GM12878 (cell line): ENCODE data around the gene MLF1. TPM values are rescaled to one million over a fixed set of nuclear protein-coding genes. Genes with fewer than 3 reads are reported as not detected.

Source experiments
- ATAC-seq: fragments of 200-7000 bp; cut with Tn5 transposase; 3 replicates; pipeline ENCODE4 v1.9.1; 2020; ENCODE audit warnings: mild to moderate bottlenecking, moderate library complexity
- BruUV-seq: library from RNA; stranded (reverse); fragments of 400-500 nt; replicated peaks from 2 replicates; lab custom pipeline; 2021; lab: Mats Ljungman, UMichigan
- CTCF ChIA-PET: fragments of 300-600 bp; sonication (Branson Sonifier 250); formaldehyde crosslinking; extraction: SDS; loops from one replicate; lab custom pipeline; 2021; ENCODE audit warnings: inconsistent platforms; lab: Yijun Ruan, JAX
- POLR2A ChIA-PET: fragments of 350-600 bp; formaldehyde crosslinking; extraction: SDS; loops from one replicate; lab custom pipeline; 2021; ENCODE audit warnings: inconsistent platforms; lab: Charles Lee
- RAD21 ChIA-PET: fragments of 300-600 bp; sonication (Branson Sonifier 250); formaldehyde crosslinking; loops from one replicate; lab custom pipeline; 2023; ENCODE audit warnings: antibody characterized with exemption; ENCODE audit not compliant: unreplicated experiment; lab: Charles Lee
- SMC1A ChIA-PET: fragments of 300-600 bp; sonication (Branson Sonifier 250); formaldehyde crosslinking; loops from one replicate; lab custom pipeline; 2023; ENCODE audit not compliant: unreplicated experiment, uncharacterized antibody; lab: Charles Lee
- DNase-seq: peaks from one replicate; pipeline ENCODE4 v3.0.0-alpha.2; 2011; ENCODE audit warnings: low read depth, low spot score
- FAIRE-seq: peaks from 3 replicates; lab custom pipeline; 2011; peaks lifted over from hg19 to GRCh38; lab: Jason Lieb, UNC
- H2AFZ ChIP-seq: 2 replicates; pipeline ENCODE4 v1.6.0; 2011; ENCODE audit warnings: low read depth, low read length, control low read depth; ENCODE audit not compliant: control insufficient read depth
- H3K27ac ChIP-seq: 2 replicates; pipeline ENCODE4 v1.5.1; 2011; ENCODE audit warnings: control low read depth; ENCODE audit not compliant: control insufficient read depth, insufficient read depth
- H3K27me3 ChIP-seq, 2 experiments: replicated peaks in 1 of 2; 2 replicates each; pipeline versions ENCODE4 v1.6.0 to v1.6.1; 2011; ENCODE audit warnings: low read length in 1 of 2; ENCODE audit not compliant: control insufficient read depth in 2 of 2, insufficient read depth in 2 of 2
- H3K36me3 ChIP-seq, 2 experiments: 2 replicates each; pipeline ENCODE4 v1.5.1; 2011; ENCODE audit warnings: low read length in 1 of 2; ENCODE audit not compliant: control insufficient read depth in 2 of 2, insufficient read depth in 2 of 2
- H3K4me1 ChIP-seq: 2 replicates; pipeline ENCODE4 v1.6.1; 2011; ENCODE audit warnings: mild to moderate bottlenecking, low read length, moderate library complexity, mixed read lengths; ENCODE audit not compliant: control insufficient read depth, insufficient read depth
- H3K4me2 ChIP-seq: 2 replicates; pipeline ENCODE4 v1.6.0; 2011; ENCODE audit warnings: control low read depth; ENCODE audit not compliant: control insufficient read depth, insufficient read depth
- H3K4me3 ChIP-seq: fragments of 200-600 bp; sonication (generic); 2 replicates; pipeline ENCODE4 v1.5.1; 2016
- H3K79me2 ChIP-seq: 2 replicates; pipeline ENCODE4 v1.6.0; 2011; ENCODE audit warnings: low read length; ENCODE audit not compliant: control insufficient read depth, insufficient read depth
- H3K9ac ChIP-seq: 2 replicates; pipeline ENCODE4 v1.8.0; 2011; ENCODE audit warnings: low read length, control low read depth, mixed read lengths; ENCODE audit not compliant: control insufficient read depth, insufficient read depth
- H3K9me3 ChIP-seq: replicated peaks from 3 replicates; pipeline ENCODE4 v1.5.1; 2011; ENCODE audit warnings: mild to moderate bottlenecking, low read length; ENCODE audit not compliant: control insufficient read depth, insufficient read depth
- H4K20me1 ChIP-seq: 2 replicates; pipeline ENCODE4 v1.6.0; 2011; ENCODE audit not compliant: control insufficient read depth, insufficient read depth
- ATF3 ChIP-seq: IDR thresholded peaks from 2 replicates; pipeline ENCODE4 v1.6.1; 2011; ENCODE audit warnings: low read depth, mild to moderate bottlenecking, low read length, moderate library complexity, borderline replicate concordance; ENCODE audit errors: extremely low read depth
- BACH1 ChIP-seq: fragments of 450-650 bp; IDR thresholded peaks from 2 replicates; pipeline ENCODE4 v1.6.1; 2017; ENCODE audit warnings: mild to moderate bottlenecking, borderline replicate concordance
- CBFB ChIP-seq: IDR thresholded peaks from 2 replicates; pipeline ENCODE4 v1.6.1; 2016; ENCODE audit warnings: antibody characterized with exemption, low read depth
- LARP7 ChIP-seq: fragments of 450-650 bp; IDR thresholded peaks from 2 replicates; pipeline ENCODE4 v1.6.1; 2017; ENCODE audit warnings: mild to moderate bottlenecking
- MEF2B ChIP-seq: fragments of 450-650 bp; IDR thresholded peaks from 2 replicates; pipeline ENCODE4 v1.6.1; 2018; ENCODE audit warnings: mild to moderate bottlenecking, moderate library complexity; ENCODE audit not compliant: partially characterized antibody, poor library complexity, severe bottlenecking
- NR2F1 ChIP-seq: fragments of 450-650 bp; conservative IDR thresholded peaks from 2 replicates; pipeline ENCODE4 v1.6.1; 2017; ENCODE audit warnings: mild to moderate bottlenecking
- PAX5 ChIP-seq: IDR thresholded peaks from 2 replicates; pipeline ENCODE4 v1.6.1; 2011; ENCODE audit warnings: low read depth, low read length, borderline replicate concordance
- SMARCA5 ChIP-seq: fragments of 450-650 bp; IDR thresholded peaks from 2 replicates; pipeline ENCODE4 v1.6.1; 2017; ENCODE audit warnings: mild to moderate bottlenecking
- ZNF24 ChIP-seq: fragments of 450-650 bp; IDR thresholded peaks from 2 replicates; pipeline ENCODE4 v1.6.1; 2017; ENCODE audit warnings: antibody characterized with exemption, mild to moderate bottlenecking
- WGBS: methylation state at CpG from one replicate; pipeline ENCODE4 v1.1.6; 2016; ENCODE audit warnings: low lambda C conversion rate; ENCODE audit not compliant: insufficient replicate concordance, insufficient coverage; ENCODE audit errors: missing lambda C conversion rate; 5-methylcytosine and 5-hydroxymethylcytosine counted together
- in situ Hi-C: fragments of 300-500 bp; cut with MboI; formaldehyde crosslinking; loops from 9 replicates; pipeline ENCODE4 v1.14.3; 2018; ENCODE audit warnings: mixed read lengths
- intact Hi-C: fragments of 100-400 bp; cut with micrococcal nuclease; formaldehyde crosslinking; loops from one replicate; pipeline ENCODE4 v1.14.2; 2022; ENCODE audit not compliant: unreplicated experiment
- polyA plus RNA-seq, 11 experiments: library from polyadenylated mRNA; depleted of rRNA in 4 of 11; unstranded in 6 of 11; stranded (reverse) in 5 of 11; fragments of >200 nt; fragmentation: Nextera tagmentation in 4 of 11; fragmentation: Illumina TruSeq in 1 of 11; extraction: Ambion mirVana in 4 of 11; extraction: Trizol in 1 of 11; gene quantifications; 1 replicate in 1 of 11; 2 replicates in 10 of 11; pipeline versions ENCODE4 v1.2.1 to v1.2.3, GENCODE V29; 2011 to 2016; ENCODE audit warnings: inconsistent platforms in 2 of 11, missing spikeins in 2 of 11, low read depth in 1 of 11
- total RNA-seq, 4 experiments: library from RNA; depleted of rRNA in 3 of 4; stranded (reverse); fragments of >200 nt in 3 of 4; fragmentation: Illumina TruSeq in 1 of 4; extraction: Trizol in 1 of 4; gene quantifications; 2 replicates each; pipeline versions ENCODE4 v1.2.1 to v1.2.3, GENCODE V29; 2013 to 2021
- TF ChIP-seq, protein P1 (sequence below): fragments of 450-650 bp; IDR thresholded peaks from 2 replicates; pipeline ENCODE4 v1.6.1; 2017; ENCODE audit warnings: antibody characterized with exemption, mild to moderate bottlenecking, moderate library complexity

The MLF1 gene
- total and polyA plus RNA-seq, 10 of the 15 experiments (the other 5 are each of a cell fraction or from before 2014, with no cell fraction given) = 0.19 to 0.69 (median 0.40) TPM; not detected in 2

DNA sequence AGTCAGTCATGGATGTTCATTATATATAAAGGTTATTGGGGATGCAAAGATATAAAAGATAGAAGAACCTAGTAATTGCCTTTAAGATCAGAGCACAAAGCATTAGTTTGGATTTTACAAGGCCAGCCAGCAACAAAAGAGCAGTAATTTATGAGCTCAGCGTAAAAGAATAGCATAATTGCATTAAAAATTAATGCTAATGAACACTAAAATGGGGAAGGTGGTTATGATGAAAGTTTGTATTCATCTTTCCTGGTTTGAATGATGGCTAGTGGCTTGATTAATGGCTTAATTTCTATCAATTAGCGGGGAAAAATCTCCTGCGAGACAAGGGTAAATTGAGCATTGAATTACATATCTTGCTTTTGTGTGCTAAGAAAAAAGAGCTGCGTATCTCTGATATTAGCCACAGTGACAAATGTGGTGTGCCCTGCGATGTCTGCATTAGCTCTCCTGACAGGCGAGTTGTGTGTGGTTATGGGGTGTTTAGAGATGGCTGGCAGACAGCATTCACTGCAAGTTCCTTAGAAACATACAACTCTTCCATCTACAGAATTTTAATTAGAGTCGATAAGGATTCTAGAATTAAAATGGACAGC lies 42.8 kb upstream of the MLF1 start:
- RAD21 ChIA-PET = no interaction called here
- no peak overlapping the region for H3K9ac ChIP-seq
- ATAC-seq = no peak
- in situ Hi-C loops (loop anchor here (10.0 kb wide), 1 partner anchor 663 kb away; no protein-coding TSS in a partner anchor), intact Hi-C loops (no loop called here)
- H3K27me3 ChIP-seq = no peaks in the 10 kb centered on the region
- no peaks in the 10 kb centered on the region for H4K20me1 ChIP-seq
- no peak overlapping the region for H2AFZ ChIP-seq
- POLR2A ChIA-PET = no interaction called here
- 96% methylated on average over 7 of the region's 7 CpGs for WGBS
- BruUV-seq = no TSS peak
- CTCF ChIA-PET = interaction anchor here (1.1 to 1.8 kb wide), 5 partner anchors 9 to 664 kb away, joined by 3 to 4 read pairs (median 3); no protein-coding TSS in a partner anchor
- H3K4me1 ChIP-seq = no peaks in the 10 kb centered on the region
- TF ChIP-seq SMARCA5 (no peak), BACH1 (no peak), ZNF24 (no peak), LARP7 (no peak), NR2F1 (no peak), PAX5 (no peak), MEF2B (no peak), CBFB (no peak), ATF3 (no peak)
- TF ChIP-seq, protein P1, sequence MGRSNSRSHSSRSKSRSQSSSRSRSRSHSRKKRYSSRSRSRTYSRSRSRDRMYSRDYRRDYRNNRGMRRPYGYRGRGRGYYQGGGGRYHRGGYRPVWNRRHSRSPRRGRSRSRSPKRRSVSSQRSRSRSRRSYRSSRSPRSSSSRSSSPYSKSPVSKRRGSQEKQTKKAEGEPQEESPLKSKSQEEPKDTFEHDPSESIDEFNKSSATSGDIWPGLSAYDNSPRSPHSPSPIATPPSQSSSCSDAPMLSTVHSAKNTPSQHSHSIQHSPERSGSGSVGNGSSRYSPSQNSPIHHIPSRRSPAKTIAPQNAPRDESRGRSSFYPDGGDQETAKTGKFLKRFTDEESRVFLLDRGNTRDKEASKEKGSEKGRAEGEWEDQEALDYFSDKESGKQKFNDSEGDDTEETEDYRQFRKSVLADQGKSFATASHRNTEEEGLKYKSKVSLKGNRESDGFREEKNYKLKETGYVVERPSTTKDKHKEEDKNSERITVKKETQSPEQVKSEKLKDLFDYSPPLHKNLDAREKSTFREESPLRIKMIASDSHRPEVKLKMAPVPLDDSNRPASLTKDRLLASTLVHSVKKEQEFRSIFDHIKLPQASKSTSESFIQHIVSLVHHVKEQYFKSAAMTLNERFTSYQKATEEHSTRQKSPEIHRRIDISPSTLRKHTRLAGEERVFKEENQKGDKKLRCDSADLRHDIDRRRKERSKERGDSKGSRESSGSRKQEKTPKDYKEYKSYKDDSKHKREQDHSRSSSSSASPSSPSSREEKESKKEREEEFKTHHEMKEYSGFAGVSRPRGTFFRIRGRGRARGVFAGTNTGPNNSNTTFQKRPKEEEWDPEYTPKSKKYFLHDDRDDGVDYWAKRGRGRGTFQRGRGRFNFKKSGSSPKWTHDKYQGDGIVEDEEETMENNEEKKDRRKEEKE = no peak
- H3K4me3 ChIP-seq = no peak overlapping the region
- H3K27ac ChIP-seq = no peak overlapping the region
- DNase-seq = no peak
- H3K36me3 ChIP-seq = no peaks in the 10 kb centered on the region
- no peak for FAIRE-seq
- SMC1A ChIA-PET = interaction anchor here (1.8 to 1.9 kb wide), 2 partner anchors 11 to 663 kb away, joined by 3 to 5 read pairs; no protein-coding TSS in a partner anchor
- H3K4me2 ChIP-seq = no peak overlapping the region
- H3K9me3 ChIP-seq = no peaks in the 10 kb centered on the region
- H3K79me2 ChIP-seq = no peaks in the 10 kb centered on the region
